Measurements from ENCODE around the gene CBL.

CBL gene

GRCh38 chr11:119229741-119230140, 23.6 kb downstream of the CBL start:
- Histone ChIP-seq H3K79me2 (ENCODE audit: insufficient read depth, low read length) (peaks cover 72% of the 10 kb centered on the region), H3K4me2 (ENCODE audit: insufficient read depth, low read length) (no peak overlapping the region)

GRCh38 chr11:119236490-119236889, 30.4 kb downstream of the CBL start:
- Histone ChIP-seq H3K4me2 (ENCODE audit: insufficient read depth, low read length) (no peak overlapping the region), H3K79me2 (ENCODE audit: insufficient read depth, low read length) (peaks cover 45% of the 10 kb centered on the region), H3K9ac (ENCODE audit: low read depth, low read length) (no peak overlapping the region), H3K27ac (ENCODE audit: low read length) (no peak overlapping the region), H3K9me3 (ENCODE audit: insufficient read depth, low read length, severe bottlenecking) (no peaks in the 10 kb centered on the region), H2AFZ (ENCODE audit: low read depth, low read length) (no peak overlapping the region), H3K36me3 (ENCODE audit: insufficient read depth, low read length) (peaks cover 43% of the 10 kb centered on the region), H3K27me3 (ENCODE audit: insufficient read depth, low read length, poor library complexity) (no peaks in the 10 kb centered on the region), H3K4me1 (ENCODE audit: insufficient read depth, low read length) (peaks cover 30% of the 10 kb centered on the region), H4K20me1 (ENCODE audit: insufficient read depth, low read length) (no peaks in the 10 kb centered on the region), H3K4me3 (ENCODE audit: low read depth in 1 of 2, low read length in 2 of 2) (no peak overlapping the region)
- no peak for TF ChIP-seq CTCF (IDR thresholded peaks at IDR 0.05; ENCODE audit: borderline replicate concordance, extremely low read depth, low read length, poor library complexity, severe bottlenecking)
- no peak for TF ChIP-seq EZH2 (IDR thresholded peaks at IDR 0.05; ENCODE audit: borderline replicate concordance, low read depth, low read length, severe bottlenecking)
- ATAC-seq (ENCODE audit: insufficient read depth, low read depth) (no peak), DNase-seq (no peak)

More at GRCh38 chr11:119229741-119230140, 23.6 kb downstream of the CBL start:
- H3K27me3 ChIP-seq (ENCODE audit: insufficient read depth, low read length, poor library complexity), result no peaks in the 10 kb centered on the region
- H4K20me1 ChIP-seq (ENCODE audit: insufficient read depth, low read length), result peaks cover 9% of the 10 kb centered on the region
- no peak overlapping the region for H2AFZ ChIP-seq (ENCODE audit: low read depth, low read length)
- peaks cover 24% of the 10 kb centered on the region for H3K36me3 ChIP-seq (ENCODE audit: insufficient read depth, low read length)
- H3K4me1 ChIP-seq (ENCODE audit: insufficient read depth, low read length), result peaks cover 27% of the 10 kb centered on the region
- no peak for DNase-seq
- H3K27ac ChIP-seq (ENCODE audit: low read length), result no peak overlapping the region; the same call in 1 of the 2 replicates
- H3K9ac ChIP-seq (ENCODE audit: low read depth, low read length), result no peak overlapping the region
- no peak for ATAC-seq (ENCODE audit: insufficient read depth, low read depth)
- H3K9me3 ChIP-seq (ENCODE audit: insufficient read depth, low read length, severe bottlenecking), result no peaks in the 10 kb centered on the region
- H3K4me3 ChIP-seq (ENCODE audit: low read depth in 1 of 2, low read length in 2 of 2), result no peak overlapping the region
- TF ChIP-seq EZH2 (IDR thresholded peaks at IDR 0.05; ENCODE audit: borderline replicate concordance, low read depth, low read length, severe bottlenecking) (no peak), CTCF (IDR thresholded peaks at IDR 0.05; ENCODE audit: borderline replicate concordance, extremely low read depth, low read length, poor library complexity, severe bottlenecking) (no peak)

DNA sequence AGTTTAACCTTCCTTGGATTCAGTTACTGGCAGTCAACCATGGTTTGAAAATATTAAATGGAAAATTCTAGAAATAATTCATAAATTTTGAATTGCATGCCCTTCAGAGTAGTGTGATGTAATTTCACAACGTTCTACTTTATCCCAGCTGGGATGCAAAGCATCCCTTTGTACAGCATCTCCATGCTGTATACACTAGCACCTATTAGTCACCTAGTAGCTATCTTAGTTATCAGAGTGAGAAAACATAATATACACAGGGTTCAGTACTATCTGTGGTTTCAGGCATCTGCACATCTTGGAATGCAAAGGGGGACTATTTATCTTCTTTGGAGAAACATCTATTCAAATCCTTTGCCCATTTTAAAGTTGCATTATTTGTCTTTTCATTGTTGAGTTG, 30.8 kb downstream of the CBL start:
- Histone ChIP-seq H3K4me2 (ENCODE audit: insufficient read depth, low read length) (no peak overlapping the region), H3K27ac (ENCODE audit: low read length) (no peak overlapping the region), H3K79me2 (ENCODE audit: insufficient read depth, low read length) (peaks cover 45% of the 10 kb centered on the region)

More for the DNA sequence above, 30.8 kb downstream of the CBL start:
- no peak for TF ChIP-seq EZH2 (IDR thresholded peaks at IDR 0.05; ENCODE audit: borderline replicate concordance, low read depth, low read length, severe bottlenecking)
- TF ChIP-seq CTCF (IDR thresholded peaks at IDR 0.05; ENCODE audit: borderline replicate concordance, extremely low read depth, low read length, poor library complexity, severe bottlenecking), result no peak
- DNase-seq (no peak), ATAC-seq (ENCODE audit: insufficient read depth, low read depth) (no peak)
- Histone ChIP-seq H4K20me1 (ENCODE audit: insufficient read depth, low read length) (no peaks in the 10 kb centered on the region), H3K27me3 (ENCODE audit: insufficient read depth, low read length, poor library complexity) (no peaks in the 10 kb centered on the region), H3K4me3 (ENCODE audit: low read depth in 1 of 2, low read length in 2 of 2) (no peak overlapping the region), H3K9me3 (ENCODE audit: insufficient read depth, low read length, severe bottlenecking) (no peaks in the 10 kb centered on the region), H3K4me1 (ENCODE audit: insufficient read depth, low read length) (peaks cover 34% of the 10 kb centered on the region), H3K36me3 (ENCODE audit: insufficient read depth, low read length) (peaks cover 43% of the 10 kb centered on the region), H2AFZ (ENCODE audit: low read depth, low read length) (no peak overlapping the region), H3K9ac (ENCODE audit: low read depth, low read length) (no peak overlapping the region)
